Mesenchymal stem cell (in vitro differentiated cells and primary cell): ENCODE results near the gene HARBI1.
A peak's percentile ranks its signal among the peaks of the same experiment; 100 is the strongest.
"Not testable (repeated sequence)": the region's sequence is repeated elsewhere in the genome, so short reads cannot be mapped to it uniquely, and the experiment has no call there.

Source experiments
- DNase-seq: peaks from one replicate; pipeline ENCODE4 v3.0.0-alpha.2; 2013
- H2AFZ ChIP-seq: one replicate; pipeline ENCODE4 v1.6.1; 2013; ENCODE audit warnings: low read depth, mild to moderate bottlenecking, control low read depth, inconsistent platforms, low read length, moderate library complexity
- H2AK5ac ChIP-seq: 2 replicates; pipeline ENCODE4 v1.6.1; 2013; ENCODE audit warnings: low read length, moderate library complexity, mild to moderate bottlenecking, inconsistent platforms; ENCODE audit not compliant: severe bottlenecking
- H2BK120ac ChIP-seq: one replicate; pipeline ENCODE4 v1.6.1; 2013; ENCODE audit warnings: low read depth, mild to moderate bottlenecking, inconsistent platforms, low read length, moderate library complexity
- H2BK12ac ChIP-seq, 2 experiments: one replicate each; pipeline ENCODE4 v1.6.1; 2013; ENCODE audit warnings: inconsistent platforms in 2 of 2, low read length in 2 of 2, mild to moderate bottlenecking in 2 of 2, moderate library complexity in 2 of 2, control low read depth in 1 of 2
- H2BK15ac ChIP-seq: one replicate; pipeline ENCODE4 v1.6.1; 2013; ENCODE audit warnings: mild to moderate bottlenecking, low read depth, inconsistent platforms; ENCODE audit not compliant: poor library complexity, severe bottlenecking
- H2BK5ac ChIP-seq: 2 replicates; pipeline ENCODE4 v1.6.1; 2013; ENCODE audit warnings: low read depth, mild to moderate bottlenecking, low read length, control low read depth, inconsistent platforms; ENCODE audit not compliant: poor library complexity, severe bottlenecking
- H3K14ac ChIP-seq, 2 experiments: one replicate each; pipeline ENCODE4 v1.6.1; 2013; ENCODE audit warnings: inconsistent platforms in 2 of 2, low read length in 2 of 2, control low read depth in 1 of 2, mild to moderate bottlenecking in 1 of 2, moderate library complexity in 1 of 2
- H3K18ac ChIP-seq, 2 experiments: one replicate each; pipeline ENCODE4 v1.6.1; 2013; ENCODE audit warnings: inconsistent platforms in 2 of 2, low read length in 2 of 2, control low read depth in 1 of 2, low read depth in 1 of 2, mild to moderate bottlenecking in 1 of 2
- H3K23ac ChIP-seq, 2 experiments: one replicate each; pipeline ENCODE4 v1.6.1; 2013; ENCODE audit warnings: inconsistent platforms in 2 of 2, low read length in 2 of 2, mild to moderate bottlenecking in 2 of 2, moderate library complexity in 2 of 2, control low read depth in 1 of 2
- H3K27ac ChIP-seq: 2 replicates; pipeline ENCODE4 v1.5.1; 2013; ENCODE audit warnings: mild to moderate bottlenecking, moderate library complexity, low read length, control low read depth, inconsistent platforms; ENCODE audit not compliant: poor library complexity, severe bottlenecking
- H3K27me3 ChIP-seq, 2 experiments: 2 replicates each; pipeline versions ENCODE4 v1.6.1 to v1.7.0; 2013; ENCODE audit warnings: low read length in 2 of 2, mild to moderate bottlenecking in 2 of 2, moderate library complexity in 2 of 2, control low read depth in 1 of 2, inconsistent platforms in 1 of 2; ENCODE audit not compliant: control insufficient read depth in 1 of 2, insufficient read depth in 1 of 2
- H3K36me3 ChIP-seq, 2 experiments: 2 replicates each; pipeline versions ENCODE4 v1.6.1 to v1.7.0; 2013; ENCODE audit warnings: low read length in 2 of 2, control low read depth in 1 of 2, inconsistent platforms in 1 of 2, low read depth in 1 of 2, mild to moderate bottlenecking in 1 of 2; ENCODE audit not compliant: insufficient read depth in 2 of 2, control insufficient read depth in 1 of 2
- H3K4ac ChIP-seq, 2 experiments: one replicate each; pipeline ENCODE4 v1.6.1; 2013; ENCODE audit warnings: inconsistent platforms in 2 of 2, low read length in 2 of 2, mild to moderate bottlenecking in 2 of 2, moderate library complexity in 2 of 2, control low read depth in 1 of 2, low read depth in 1 of 2
- H3K4me1 ChIP-seq: 2 replicates; pipeline ENCODE4 v1.6.1; 2013; ENCODE audit warnings: low read depth, low read length, control low read depth; ENCODE audit not compliant: control insufficient read depth, insufficient read depth
- H3K4me2 ChIP-seq: 2 replicates; pipeline ENCODE4 v1.6.1; 2013; ENCODE audit warnings: low read length, mild to moderate bottlenecking, inconsistent platforms; ENCODE audit not compliant: poor library complexity, severe bottlenecking
- H3K4me3 ChIP-seq, 2 experiments: 2 replicates each; pipeline versions ENCODE4 v1.5.1 to v1.7.0; 2013; ENCODE audit warnings: low read length in 2 of 2, mild to moderate bottlenecking in 2 of 2, control low read depth in 1 of 2, low read depth in 1 of 2; ENCODE audit not compliant: insufficient read depth in 1 of 2
- H3K79me1 ChIP-seq: replicated peaks from 2 replicates; pipeline ENCODE4 v1.6.1; 2013; ENCODE audit warnings: mild to moderate bottlenecking, control low read depth, low read length, inconsistent platforms; ENCODE audit not compliant: poor library complexity, severe bottlenecking
- H3K9ac ChIP-seq: 2 replicates; pipeline ENCODE4 v1.7.0; 2013; ENCODE audit warnings: mild to moderate bottlenecking, low read length, moderate library complexity
- H3K9me3 ChIP-seq: 2 replicates; pipeline ENCODE4 v1.7.0; 2013; ENCODE audit warnings: mild to moderate bottlenecking, low read length; ENCODE audit not compliant: control insufficient read depth
- H4K8ac ChIP-seq: one replicate; pipeline ENCODE4 v1.6.1; 2013; ENCODE audit warnings: inconsistent platforms, mild to moderate bottlenecking, low read length, moderate library complexity
- H4K91ac ChIP-seq: one replicate; pipeline ENCODE4 v1.6.1; 2013; ENCODE audit warnings: mild to moderate bottlenecking, low read length, inconsistent platforms
- WGBS: methylation state at CpG from one replicate; pipeline ENCODE4 v1.1.7; 2013; ENCODE audit warnings: mixed read lengths; 5-methylcytosine and 5-hydroxymethylcytosine counted together

Gene HARBI1

DNA sequence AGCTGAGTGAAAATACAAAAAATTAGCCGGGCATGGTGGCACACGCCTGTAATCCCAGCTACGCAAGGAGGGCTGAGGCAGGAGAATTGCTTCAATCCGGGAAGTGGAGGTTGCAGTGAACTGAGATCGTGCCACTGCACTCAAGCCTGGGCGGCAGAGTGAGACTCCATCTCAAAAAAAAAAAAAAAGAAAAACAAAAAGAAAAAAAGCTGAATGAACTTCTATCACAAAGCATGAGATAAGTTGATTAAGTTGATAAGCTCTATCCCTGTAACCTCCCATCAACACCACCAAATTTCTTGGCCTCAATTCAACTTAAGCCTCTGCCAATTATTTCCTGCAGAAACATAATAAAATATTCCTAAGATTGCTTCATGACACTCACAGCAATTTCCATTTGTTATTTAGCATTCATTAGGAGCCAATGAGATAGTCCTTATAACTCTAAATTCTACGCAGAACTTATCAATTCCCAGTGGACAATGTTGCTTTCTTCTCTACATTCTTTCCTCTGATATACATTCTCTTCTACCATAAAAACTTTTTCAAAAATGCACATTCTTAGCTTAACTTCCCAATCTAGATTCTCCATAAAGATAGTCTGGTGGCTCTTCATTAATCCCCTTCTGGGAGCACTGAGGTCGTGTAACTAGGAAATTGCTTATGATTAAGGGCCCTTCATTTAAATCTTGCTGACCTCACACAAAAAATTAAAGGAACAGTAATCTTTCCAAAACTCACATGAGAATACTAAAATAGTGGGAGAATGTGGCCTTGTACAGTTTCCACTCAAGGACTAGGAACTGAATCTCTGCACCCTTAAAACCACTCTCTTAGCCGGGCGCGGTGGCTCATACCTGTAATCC is 26.1 kb downstream of the HARBI1 start:
- Histone ChIP-seq H4K8ac (no peak overlapping the region), H3K27ac (no peak overlapping the region), H3K9ac (peak overlapping the region; percentile 81), H3K9me3 (no peaks in the 10 kb centered on the region), H2BK5ac (no peak overlapping the region), H3K4me3 (peak overlapping the region in 1 of 2 experiments; percentile 63), H2BK120ac (no peak overlapping the region), H3K36me3 (peaks cover 0 to 3% of the 10 kb centered on the region in 2 experiments), H3K23ac (no peak overlapping the region), H2BK12ac (no peak overlapping the region), H3K4me2 (no peak overlapping the region), H3K4ac (no peak overlapping the region), H4K91ac (no peak overlapping the region), H2AK5ac (no peak overlapping the region), H3K79me1 (no peaks in the 10 kb centered on the region), H3K4me1 (peaks cover 8% of the 10 kb centered on the region), H2BK15ac (no peak overlapping the region), H2AFZ (no peak overlapping the region), H3K18ac (no peak overlapping the region), H3K14ac (no peak overlapping the region), H3K27me3 (no peaks in the 10 kb centered on the region)
- 83% methylated on average over 9 of the region's 11 CpGs for WGBS
- DNase-seq: no peak

DNA sequence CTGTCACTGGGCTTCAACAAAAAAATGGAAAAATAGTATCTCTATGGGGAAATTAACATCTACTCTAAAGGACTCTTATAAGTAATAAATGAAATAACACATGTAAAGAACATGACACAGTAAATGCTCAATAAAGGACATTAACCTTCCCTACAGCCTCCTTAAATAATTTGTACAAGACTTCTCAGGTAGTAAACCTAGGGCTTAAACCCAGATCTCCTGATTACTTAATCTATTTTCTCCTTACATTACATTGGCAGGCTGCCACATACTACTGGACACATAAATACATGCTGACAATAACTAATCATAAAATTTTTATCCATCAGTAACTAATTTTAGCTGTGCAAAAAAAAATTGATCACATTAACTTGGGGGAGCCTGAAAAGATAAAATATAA is 28.1 kb downstream of the HARBI1 start:
- H2BK12ac ChIP-seq: no peak overlapping the region
- H3K4ac ChIP-seq: no peak overlapping the region
- peaks cover 1% of the 10 kb centered on the region for H3K79me1 ChIP-seq
- H2BK15ac ChIP-seq: no peak overlapping the region
- H3K27me3 ChIP-seq: no peaks in the 10 kb centered on the region
- no peak overlapping the region for H3K23ac ChIP-seq
- no peak overlapping the region for H3K4me2 ChIP-seq
- H2AFZ ChIP-seq: no peak overlapping the region
- H3K4me1 ChIP-seq: peaks cover 8% of the 10 kb centered on the region
- H3K14ac ChIP-seq: no peak overlapping the region
- no peak overlapping the region for H4K8ac ChIP-seq
- no peak overlapping the region for H3K4me3 ChIP-seq
- no peak overlapping the region for H4K91ac ChIP-seq
- no peak overlapping the region for H3K9ac ChIP-seq
- no peak overlapping the region for H3K18ac ChIP-seq
- H3K27ac ChIP-seq: no peak overlapping the region
- H3K36me3 ChIP-seq: peaks cover 3 to 5% of the 10 kb centered on the region in 2 experiments
- no peak overlapping the region for H2BK120ac ChIP-seq
- no peak overlapping the region for H2BK5ac ChIP-seq
- H2AK5ac ChIP-seq: no peak overlapping the region
- DNase-seq: no peak
- no peaks in the 10 kb centered on the region for H3K9me3 ChIP-seq

DNA sequence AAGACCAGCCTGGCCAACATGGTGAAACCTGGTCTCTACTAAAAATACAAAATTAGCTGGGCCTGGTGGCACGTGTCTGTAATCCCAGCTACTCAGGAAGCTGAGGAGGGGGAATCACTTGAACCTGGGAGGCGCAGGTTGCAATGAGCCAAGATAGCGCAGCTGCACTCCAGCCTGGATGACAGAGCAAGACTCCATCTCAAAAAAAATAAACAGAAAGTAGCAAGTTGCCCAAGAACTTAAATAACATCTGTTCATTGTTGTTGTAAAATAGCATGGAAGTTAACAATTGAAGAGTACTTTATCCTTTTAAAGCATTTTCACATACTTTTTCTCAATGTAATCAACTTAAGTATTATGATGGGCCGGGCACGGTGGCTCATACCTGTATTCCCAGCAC is 28.9 kb downstream of the HARBI1 start:
- H3K4me1 ChIP-seq: peaks cover 8% of the 10 kb centered on the region
- no peak overlapping the region for H2BK12ac ChIP-seq
- H4K91ac ChIP-seq: no peak overlapping the region
- H2AK5ac ChIP-seq: no peak overlapping the region
- 86% methylated on average over 5 of the region's 5 CpGs for WGBS
- no peak overlapping the region for H2AFZ ChIP-seq
- no peak overlapping the region for H2BK5ac ChIP-seq
- peak; percentile 35 for DNase-seq
- peaks cover 3 to 5% of the 10 kb centered on the region in 2 experiments for H3K36me3 ChIP-seq
- H4K8ac ChIP-seq: no peak overlapping the region
- no peaks in the 10 kb centered on the region for H3K27me3 ChIP-seq
- H3K18ac ChIP-seq: no peak overlapping the region
- H3K9ac ChIP-seq: no peak overlapping the region
- no peak overlapping the region for H3K23ac ChIP-seq
- no peak overlapping the region for H2BK15ac ChIP-seq
- no peak overlapping the region for H3K4me3 ChIP-seq
- H3K79me1 ChIP-seq: peaks cover 1% of the 10 kb centered on the region
- H3K9me3 ChIP-seq: no peaks in the 10 kb centered on the region
- no peak overlapping the region for H3K14ac ChIP-seq
- H2BK120ac ChIP-seq: no peak overlapping the region
- H3K4ac ChIP-seq: no peak overlapping the region
- H3K4me2 ChIP-seq: no peak overlapping the region
- H3K27ac ChIP-seq: no peak overlapping the region

DNA sequence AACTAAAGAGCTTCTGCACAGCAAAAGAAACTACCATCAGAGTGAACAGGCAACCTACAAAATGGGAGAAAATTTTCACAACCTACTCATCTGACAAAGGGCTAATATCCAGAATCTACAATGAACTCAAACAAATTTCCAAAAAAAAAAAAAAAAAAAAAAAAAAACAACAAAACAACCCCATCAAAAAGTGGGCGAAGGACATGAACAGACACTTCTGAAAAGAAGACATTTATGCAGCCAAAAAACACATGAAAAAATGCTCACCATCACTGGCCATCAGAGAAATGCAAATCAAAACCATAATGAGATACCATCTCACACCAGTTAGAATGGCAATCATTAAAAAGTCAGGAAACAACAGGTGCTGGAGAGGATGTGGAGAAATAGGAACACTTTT is 33.5 kb downstream of the HARBI1 start:
- H2BK15ac ChIP-seq, H2BK12ac ChIP-seq, H2BK120ac ChIP-seq, H2AFZ ChIP-seq, H3K4me3 ChIP-seq, H3K4ac ChIP-seq, DNase-seq, H3K79me1 ChIP-seq, H3K36me3 ChIP-seq, H3K9me3 ChIP-seq, H3K4me2 ChIP-seq, H3K9ac ChIP-seq, H3K4me1 ChIP-seq, H3K27ac ChIP-seq, H3K14ac ChIP-seq, H2AK5ac ChIP-seq, H4K8ac ChIP-seq, H4K91ac ChIP-seq, H2BK5ac ChIP-seq, H3K23ac ChIP-seq, H3K18ac ChIP-seq, H3K27me3 ChIP-seq: not testable (repeated sequence)
- no CpG with 5 or more reads among the region's 1 CpG for WGBS
